CD4-positive, alpha-beta T cell treated with Interferon alpha-2 for 1 hour (primary cell): ENCODE measurements around the gene CCT6A.
"Not testable (repeated sequence)": the region's sequence is repeated elsewhere in the genome, so short reads cannot be mapped to it uniquely, and the experiment has no call there.

Experiments used
- DNase-seq, 2 donors: peaks; one replicate each; pipeline ENCODE4 v3.0.0-alpha.2; 2020 to 2022

Gene CCT6A

DNA sequence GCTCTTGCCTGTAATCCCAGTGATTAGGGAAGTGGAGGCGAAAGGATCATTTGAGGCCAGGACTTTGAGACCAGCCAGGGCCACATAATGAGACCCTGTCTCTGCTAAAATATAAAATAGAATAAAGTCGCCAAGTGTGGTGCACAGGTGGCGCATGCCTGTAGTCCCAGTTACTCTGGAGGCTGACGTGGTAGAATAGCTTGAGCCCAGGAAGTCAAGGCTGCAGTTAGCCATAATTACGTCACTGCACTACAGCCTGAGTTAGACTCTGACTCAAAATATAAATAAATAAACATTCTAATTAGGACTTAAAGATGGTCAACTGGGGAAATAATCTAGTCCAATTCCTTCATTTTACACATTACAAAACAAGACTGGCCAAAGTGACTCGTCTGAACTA, 53.9 kb downstream of the CCT6A start:
- peak; percentile 29 to 59 for DNase-seq

DNA sequence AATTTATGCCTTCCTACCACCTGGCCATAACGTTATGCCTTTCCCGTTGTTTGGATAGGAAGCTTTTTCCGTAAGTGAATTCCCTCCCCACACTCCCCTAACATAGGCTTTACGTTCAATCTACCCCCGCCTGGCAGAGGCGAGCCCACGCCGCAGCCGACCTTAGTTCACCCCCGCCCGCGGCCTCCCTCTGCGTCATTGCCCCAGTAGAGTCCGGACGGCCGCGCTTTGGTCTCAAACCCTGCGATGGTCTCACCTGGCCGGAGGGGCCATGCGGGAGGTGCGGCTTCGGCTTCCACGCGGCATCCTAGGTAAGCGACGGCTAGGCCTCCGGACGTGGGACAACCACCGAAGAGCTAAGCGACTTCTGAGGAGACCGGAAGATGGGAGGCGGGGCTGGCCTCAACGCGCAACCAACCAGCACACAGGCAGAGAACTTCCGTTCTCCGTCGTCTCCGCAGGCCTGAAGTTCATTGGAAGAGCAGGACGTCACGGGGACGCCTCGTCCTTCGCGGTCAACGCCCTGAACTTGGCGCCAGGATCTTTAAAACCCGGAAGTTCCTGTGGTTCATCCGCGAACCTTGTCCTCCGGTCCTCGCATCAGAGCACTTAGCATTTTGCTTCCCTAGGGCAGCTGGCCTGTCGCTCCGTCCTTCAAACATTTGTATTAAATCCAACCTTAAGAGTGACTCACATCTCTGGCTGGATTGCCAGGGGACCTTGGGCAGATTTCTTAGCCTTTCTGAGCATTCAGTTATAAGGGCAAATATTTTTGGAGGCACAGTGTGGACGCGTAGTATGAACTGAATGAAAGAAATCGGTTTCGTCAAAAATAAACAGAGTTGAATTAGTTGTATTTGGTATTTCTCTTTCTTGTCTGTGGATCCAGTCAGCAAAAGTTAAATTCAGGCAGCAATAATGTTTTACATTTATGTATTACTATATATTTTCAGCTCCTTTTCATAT, 54.8 kb downstream of the CCT6A start, which contains the start of gene CHCHD2:
TSS of gene CHCHD2 (minus strand) at position 369 of the 966 bp plus-strand sequence. CDS start at position 306, 63 bp downstream.
- peak; percentile 96 to 97 for DNase-seq

DNA sequence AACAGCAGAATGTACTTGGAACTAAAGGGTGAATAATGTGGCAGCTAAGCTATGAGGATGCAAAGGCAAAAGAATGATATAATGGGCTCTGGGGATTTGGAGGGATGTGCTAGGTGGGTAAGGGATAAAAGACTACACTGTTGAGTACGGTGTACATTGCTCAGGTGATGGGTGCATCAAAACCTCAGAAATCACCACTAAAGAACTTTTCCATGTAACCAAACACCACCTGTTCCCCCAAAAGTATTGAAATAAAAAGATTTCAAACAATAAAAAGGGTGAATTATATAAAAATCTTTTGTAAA, 56.3 kb downstream of the CCT6A start:
- DNase-seq: no peak

DNA sequence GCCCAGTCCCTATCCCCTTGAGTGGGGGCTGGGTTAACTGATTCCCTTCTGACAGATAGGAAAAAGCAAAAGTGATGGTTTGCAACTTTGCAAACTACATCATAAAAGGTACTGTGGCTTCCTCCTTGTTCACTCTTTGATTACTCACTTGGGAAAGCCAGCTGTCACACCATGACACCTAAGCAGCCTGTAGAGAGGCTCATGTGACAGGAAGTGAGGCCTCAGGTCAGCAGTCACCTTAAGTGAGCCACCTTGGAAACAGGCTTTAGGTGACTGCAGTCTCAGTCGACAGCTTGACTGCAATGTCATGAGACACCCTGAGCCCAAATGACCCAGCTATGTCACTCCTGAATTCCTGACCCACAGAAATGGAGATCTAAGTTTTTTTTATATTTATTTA, 59.0 kb downstream of the CCT6A start:
- no peak for DNase-seq

DNA sequence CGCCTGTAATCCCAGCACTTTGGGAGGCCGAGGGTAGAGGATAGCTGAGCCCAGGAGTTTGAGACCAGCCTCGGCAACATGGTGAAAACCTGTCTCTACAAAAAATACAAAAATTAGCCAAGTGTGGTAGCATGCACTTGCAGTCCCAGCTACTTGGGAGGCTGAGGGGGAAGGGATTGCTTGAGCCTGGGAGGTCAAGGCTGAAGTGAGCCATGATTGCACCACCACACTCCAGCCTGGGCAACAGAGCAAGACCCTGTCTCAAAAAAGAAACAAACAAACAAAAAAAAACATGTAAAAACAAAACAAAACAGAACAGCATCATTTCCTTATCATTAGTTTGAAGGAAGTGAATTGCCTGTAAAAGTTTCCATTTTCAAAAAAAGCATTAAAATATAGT, 60.7 kb downstream of the CCT6A start:
- not testable (repeated sequence) for DNase-seq
